SH-SY5Y (cell line): ENCODE data around the gene SH3TC1.

Source experiments
- GATA2 ChIP-seq: IDR thresholded peaks from 2 replicates; pipeline ENCODE4 v1.6.1; 2011; ENCODE audit warnings: mild to moderate bottlenecking, low read depth, low read length
- GATA3 ChIP-seq: IDR thresholded peaks from 2 replicates; pipeline ENCODE4 v1.6.1; 2011; ENCODE audit warnings: low read depth, mild to moderate bottlenecking, low read length, moderate library complexity

GRCh38 chr4:8198906-8199593 lies at the start of gene SH3TC1:
- no peak for TF ChIP-seq GATA2
- TF ChIP-seq GATA3, result no peak
